HG03025 (cell line): ENCODE results near the gene ADAMTS13.

Experiments
- ATAC-seq: cut with Tn5 transposase; IDR thresholded peaks from one replicate; pipeline ENCODE4 v1.9.1; 2021; ENCODE audit warnings: mild to moderate bottlenecking, moderate library complexity; ENCODE audit not compliant: unreplicated experiment, low FRiP score

Gene ADAMTS13

GRCh38 chr9:133423216-133423615 lies 1.0 kb downstream of the ADAMTS13 start:
- no peak for ATAC-seq

GRCh38 chr9:133424187-133424586 lies 2.0 kb downstream of the ADAMTS13 start:
- ATAC-seq = no peak

GRCh38 chr9:133425049-133425632 lies 3.0 kb downstream of the ADAMTS13 start:
- ATAC-seq = no peak

DNA sequence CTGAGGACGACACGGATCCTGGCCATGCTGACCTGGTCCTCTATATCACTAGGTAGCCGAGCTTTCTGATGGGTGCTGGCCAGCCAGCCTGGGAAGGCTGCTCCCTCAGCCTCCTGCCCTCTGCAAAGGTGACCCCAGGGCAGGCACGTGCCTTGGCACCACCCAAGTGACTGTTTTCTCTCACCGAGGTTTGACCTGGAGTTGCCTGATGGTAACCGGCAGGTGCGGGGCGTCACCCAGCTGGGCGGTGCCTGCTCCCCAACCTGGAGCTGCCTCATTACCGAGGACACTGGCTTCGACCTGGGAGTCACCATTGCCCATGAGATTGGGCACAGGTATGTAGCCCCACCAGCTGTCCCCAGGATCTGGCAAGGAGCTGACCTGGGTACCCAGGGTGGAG lies 3.8 kb downstream of the ADAMTS13 start:
- ATAC-seq = no peak

GRCh38 chr9:133427658-133428348 lies 5.6 kb downstream of the ADAMTS13 start:
- no peak for ATAC-seq

- no peak for ATAC-seq
Measured at GRCh38 chr9:133428617-133429101, 6.5 kb downstream of the ADAMTS13 start.

- ATAC-seq = no peak
Measured at GRCh38 chr9:133429214-133429613, 7.0 kb downstream of the ADAMTS13 start.

DNA sequence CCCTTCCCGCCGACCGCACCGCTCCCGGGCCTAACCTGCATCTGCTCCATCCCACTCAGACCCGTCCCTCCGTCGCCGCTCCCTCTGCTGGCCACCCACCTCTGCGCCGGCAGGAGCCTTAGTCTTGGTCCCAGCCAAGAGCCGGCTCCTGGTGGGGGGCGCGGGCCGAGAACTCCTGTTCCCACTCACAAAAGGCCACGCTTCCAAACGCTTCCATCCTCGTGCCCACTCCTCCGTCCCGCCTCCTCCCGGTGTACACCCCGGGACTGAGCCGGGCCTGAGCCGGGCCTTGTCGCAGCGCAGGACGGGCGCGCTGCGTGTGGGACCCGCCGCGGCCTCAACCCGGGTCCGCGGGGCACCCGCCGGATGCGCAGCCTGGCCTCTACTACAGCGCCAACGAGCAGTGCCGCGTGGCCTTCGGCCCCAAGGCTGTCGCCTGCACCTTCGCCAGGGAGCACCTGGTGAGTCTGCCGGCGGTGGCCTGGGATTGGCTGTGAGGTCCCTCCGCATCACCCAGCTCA lies 7.5 kb downstream of the ADAMTS13 start:
- no peak for ATAC-seq

DNA sequence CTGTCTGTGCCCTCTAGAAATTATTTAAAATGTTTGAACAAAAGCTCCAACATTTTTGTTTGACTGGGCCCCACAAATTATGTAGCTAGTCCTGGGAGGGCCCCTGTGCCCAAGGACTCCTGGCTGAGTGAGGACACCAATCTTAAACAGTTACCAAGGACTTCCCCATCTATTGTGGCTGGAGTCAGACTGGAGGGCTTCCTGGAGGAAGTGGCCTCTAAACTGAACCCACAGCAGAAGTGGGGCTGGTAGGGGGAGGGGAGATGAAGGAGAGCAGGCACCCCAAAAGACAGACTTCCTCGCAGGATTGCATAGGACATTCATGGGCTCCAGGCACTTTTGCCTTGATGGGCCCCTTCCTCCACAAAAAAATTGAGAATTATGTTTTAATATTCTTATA lies 8.1 kb downstream of the ADAMTS13 start:
- no peak for ATAC-seq

- ATAC-seq = no peak
Measured at GRCh38 chr9:133433351-133433843, 11.2 kb downstream of the ADAMTS13 start.

DNA sequence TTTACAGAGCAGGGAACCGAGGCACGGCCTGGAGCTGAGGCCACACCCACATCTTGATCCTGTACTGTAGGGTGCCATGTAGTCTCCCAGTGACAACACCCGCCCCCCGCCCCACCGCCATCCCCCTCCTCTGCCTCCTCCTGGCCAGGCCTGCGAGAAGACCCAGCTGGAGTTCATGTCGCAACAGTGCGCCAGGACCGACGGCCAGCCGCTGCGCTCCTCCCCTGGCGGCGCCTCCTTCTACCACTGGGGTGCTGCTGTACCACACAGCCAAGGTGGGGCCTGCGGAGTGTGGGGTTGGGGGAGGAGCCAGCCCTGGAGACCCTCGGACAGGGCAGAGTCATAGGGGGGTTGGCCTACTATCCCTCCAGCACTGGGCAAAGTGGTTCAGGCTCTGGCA lies 14.5 kb downstream of the ADAMTS13 start:
- ATAC-seq = no peak

- ATAC-seq = no peak
Measured at GRCh38 chr9:133437753-133438531, 15.8 kb downstream of the ADAMTS13 start.

DNA sequence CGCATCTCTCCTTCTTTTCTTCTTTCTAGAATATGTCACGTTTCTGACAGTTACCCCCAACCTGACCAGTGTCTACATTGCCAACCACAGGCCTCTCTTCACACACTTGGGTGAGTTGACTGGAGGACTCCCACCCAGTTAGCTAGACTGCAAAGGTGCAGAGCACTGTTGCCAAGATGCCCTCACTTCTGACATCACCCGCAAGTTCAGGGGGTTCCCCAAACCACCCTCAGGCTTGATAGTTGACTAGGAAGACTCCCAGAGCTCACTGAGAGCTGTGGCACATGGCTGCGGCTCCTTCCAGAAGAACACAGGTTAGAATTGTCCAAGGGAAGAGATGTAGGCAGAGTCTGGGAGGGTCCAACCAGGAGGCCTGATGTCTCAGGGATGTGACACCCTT lies 17.2 kb downstream of the ADAMTS13 start:
- ATAC-seq = no peak

GRCh38 chr9:133440874-133441273 lies 18.7 kb downstream of the ADAMTS13 start:
- no peak for ATAC-seq

DNA sequence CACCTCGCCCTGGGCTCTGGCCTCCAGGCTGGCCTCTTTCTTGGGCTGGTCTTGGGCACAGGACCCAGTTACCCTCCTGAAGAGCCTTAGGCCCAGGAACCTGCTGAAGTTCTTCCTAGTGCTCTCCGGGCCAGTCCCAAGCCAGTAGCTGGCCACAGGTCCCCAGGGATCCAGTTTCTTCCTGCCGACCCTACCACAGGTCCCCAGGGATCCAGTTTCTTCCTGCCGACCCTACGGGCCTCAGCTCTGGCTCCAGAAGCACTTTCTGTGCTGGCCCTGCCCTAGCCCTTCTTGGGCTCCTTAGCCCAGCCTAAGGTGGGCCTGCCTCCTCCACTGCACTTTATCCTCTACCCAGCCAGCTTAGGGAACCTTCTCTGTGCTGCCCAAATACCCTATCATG lies 19.4 kb downstream of the ADAMTS13 start:
- ATAC-seq = no peak

DNA sequence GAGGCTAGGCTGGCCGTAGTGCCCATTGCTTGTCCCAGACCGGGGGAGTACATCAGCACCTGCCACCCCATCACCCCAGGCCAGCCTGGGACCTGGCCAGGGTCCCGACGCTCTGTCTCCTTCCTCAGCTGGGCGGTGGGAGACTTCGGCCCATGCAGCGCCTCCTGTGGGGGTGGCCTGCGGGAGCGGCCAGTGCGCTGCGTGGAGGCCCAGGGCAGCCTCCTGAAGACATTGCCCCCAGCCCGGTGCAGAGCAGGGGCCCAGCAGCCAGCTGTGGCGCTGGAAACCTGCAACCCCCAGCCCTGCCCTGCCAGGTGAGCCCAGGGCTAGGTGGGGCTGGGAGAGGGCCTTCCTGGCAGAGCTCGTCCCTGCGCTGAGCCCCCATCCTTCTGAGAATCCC lies 21.1 kb downstream of the ADAMTS13 start:
- ATAC-seq = no peak

DNA sequence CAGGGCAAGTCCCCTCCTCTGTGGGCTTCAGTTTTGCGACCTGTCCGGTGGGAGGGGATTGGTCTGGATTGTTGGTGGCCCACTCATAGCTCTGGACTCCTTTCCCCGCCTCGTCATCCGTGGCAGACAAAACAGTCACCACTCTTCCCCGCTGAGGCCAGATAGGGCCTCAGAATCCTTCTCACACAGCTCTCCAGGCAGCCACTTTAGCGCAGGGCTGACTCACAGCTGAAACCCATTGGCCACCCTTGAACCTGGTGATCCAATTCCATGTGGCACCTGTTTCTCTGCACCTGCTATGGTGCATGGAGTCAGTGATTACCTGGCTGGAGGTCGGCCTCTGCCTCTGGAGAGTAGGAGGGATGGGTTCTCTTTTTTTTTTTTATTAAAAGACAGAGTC lies 21.8 kb downstream of the ADAMTS13 start:
- ATAC-seq = no peak

DNA sequence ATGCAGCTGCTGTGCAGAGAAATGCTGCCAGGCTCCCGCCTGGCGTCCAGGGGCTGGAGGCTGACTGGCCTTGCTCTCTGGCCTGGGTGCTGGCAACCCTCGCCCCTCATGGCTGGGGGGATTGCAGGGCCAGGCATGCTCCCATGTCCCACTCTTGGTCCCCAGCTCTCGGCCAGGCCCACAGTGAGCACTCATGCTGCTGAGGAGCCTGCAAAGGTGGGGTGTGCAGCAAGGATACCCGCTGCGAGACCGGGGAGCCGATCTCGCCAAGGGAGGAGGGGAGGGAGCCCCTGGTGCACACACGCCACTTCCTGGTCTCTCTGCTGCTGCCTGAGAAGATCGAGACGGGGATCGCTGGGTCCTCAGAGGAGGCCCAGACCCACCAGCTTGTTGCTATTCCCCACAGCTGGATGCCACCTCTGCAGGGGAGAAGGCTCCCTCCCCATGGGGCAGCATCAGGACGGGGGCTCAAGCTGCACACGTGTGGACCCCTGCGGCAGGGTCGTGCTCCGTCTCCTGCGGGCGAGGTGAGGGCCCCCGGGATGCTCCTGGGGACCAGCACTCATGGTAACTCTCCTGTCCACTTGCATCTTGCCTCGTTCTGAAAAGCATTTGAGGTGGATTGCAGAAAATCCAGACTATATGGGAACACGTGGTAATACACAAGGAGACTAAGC lies 23.3 kb downstream of the ADAMTS13 start:
- ATAC-seq = no peak

DNA sequence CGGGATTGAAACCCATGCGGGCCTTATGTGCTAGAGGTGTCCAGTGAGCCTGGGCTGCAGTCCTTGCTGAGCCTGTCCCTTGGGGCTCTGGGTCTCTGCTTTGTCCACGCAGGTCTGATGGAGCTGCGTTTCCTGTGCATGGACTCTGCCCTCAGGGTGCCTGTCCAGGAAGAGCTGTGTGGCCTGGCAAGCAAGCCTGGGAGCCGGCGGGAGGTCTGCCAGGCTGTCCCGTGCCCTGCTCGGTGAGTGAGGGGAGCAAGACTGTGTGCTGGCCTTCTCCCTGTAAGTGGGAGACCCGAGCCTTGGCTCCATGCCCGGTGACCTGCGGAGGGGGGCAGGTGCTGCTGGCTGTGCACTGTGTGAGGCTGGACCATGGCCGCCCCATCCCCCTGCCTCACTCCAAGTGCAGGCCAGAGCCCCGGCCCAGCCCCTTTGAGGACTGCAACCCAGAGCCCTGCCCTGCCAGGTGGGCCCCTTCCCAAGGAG lies 26.4 kb downstream of the ADAMTS13 start:
- no peak for ATAC-seq

- ATAC-seq = no peak
Measured at GRCh38 chr9:133449760-133450159, 27.6 kb downstream of the ADAMTS13 start.
